Mammary epithelial cell (primary cell): ENCODE results near the gene HMGXB4.

ENCODE experiments used
- EZH2 ChIP-seq: IDR thresholded peaks from 2 replicates; pipeline ENCODE4 v1.6.1; 2012; ENCODE audit warnings: low read length, inconsistent platforms, borderline replicate concordance
- TF ChIP-seq, protein P1 (sequence below), 2 donors: IDR thresholded peaks in 1 of 2; conservative IDR thresholded peaks in 1 of 2; 2 replicates each; pipeline ENCODE4 v1.5.1; 2011 to 2012; ENCODE audit warnings: inconsistent platforms in 2 of 2, low read length in 2 of 2, mild to moderate bottlenecking in 2 of 2, control low read depth in 1 of 2, low read depth in 1 of 2; ENCODE audit not compliant: insufficient read depth in 1 of 2; ENCODE audit errors: extremely low read depth in 1 of 2

DNA sequence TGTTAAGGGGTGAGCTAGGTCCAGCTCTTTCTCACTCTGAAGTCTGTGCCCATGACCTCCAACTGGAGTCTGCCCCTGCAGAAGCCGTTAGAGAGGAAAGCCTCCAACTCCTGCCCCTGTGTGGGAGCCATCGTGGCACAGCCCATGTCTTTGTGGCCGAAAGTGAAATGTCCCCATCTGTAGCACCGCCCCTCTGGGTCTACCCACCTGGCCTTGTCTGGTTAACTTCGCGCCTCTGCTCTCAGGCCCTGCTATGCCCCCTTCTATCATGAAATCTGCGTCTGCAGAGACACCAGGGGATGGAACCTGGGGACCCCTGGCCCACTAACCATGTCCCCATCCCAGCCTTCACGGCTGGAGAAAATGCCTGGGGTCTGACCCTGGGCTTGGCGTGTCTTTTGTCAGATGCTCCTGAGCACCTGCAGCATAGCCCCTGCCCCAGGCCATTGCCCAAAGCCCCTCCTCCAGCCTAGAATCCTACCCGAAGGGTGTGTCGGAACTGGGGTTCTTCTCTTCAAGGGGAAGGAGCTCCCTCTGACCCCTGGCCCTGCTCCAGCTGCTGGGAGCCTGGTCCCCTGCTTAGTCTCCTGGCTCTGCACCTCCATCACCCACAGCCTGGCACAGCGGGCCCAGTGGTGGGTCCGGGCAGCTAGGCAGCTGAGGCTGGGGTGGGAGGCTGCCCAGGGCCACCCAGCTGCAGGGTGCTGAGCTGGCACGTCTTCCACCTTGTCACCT lies 87.8 kb downstream of the HMGXB4 start:
- TF ChIP-seq, protein P1, sequence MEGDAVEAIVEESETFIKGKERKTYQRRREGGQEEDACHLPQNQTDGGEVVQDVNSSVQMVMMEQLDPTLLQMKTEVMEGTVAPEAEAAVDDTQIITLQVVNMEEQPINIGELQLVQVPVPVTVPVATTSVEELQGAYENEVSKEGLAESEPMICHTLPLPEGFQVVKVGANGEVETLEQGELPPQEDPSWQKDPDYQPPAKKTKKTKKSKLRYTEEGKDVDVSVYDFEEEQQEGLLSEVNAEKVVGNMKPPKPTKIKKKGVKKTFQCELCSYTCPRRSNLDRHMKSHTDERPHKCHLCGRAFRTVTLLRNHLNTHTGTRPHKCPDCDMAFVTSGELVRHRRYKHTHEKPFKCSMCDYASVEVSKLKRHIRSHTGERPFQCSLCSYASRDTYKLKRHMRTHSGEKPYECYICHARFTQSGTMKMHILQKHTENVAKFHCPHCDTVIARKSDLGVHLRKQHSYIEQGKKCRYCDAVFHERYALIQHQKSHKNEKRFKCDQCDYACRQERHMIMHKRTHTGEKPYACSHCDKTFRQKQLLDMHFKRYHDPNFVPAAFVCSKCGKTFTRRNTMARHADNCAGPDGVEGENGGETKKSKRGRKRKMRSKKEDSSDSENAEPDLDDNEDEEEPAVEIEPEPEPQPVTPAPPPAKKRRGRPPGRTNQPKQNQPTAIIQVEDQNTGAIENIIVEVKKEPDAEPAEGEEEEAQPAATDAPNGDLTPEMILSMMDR (conservative IDR thresholded peaks at IDR 0.05 in 1 of 2, IDR thresholded peaks at IDR 0.05 in 1 of 2; ENCODE audit: extremely low read depth in 1 of 2, insufficient read depth in 1 of 2, low read depth in 1 of 2, low read length in 2 of 2) = no peak
- no peak for TF ChIP-seq EZH2
